Gastrocnemius medialis (tissue), 4 donors: ENCODE results near the gene KDM8.

ENCODE experiments used
- POLR2A ChIP-seq, 2 donors: fragments of 450-650 bp; IDR thresholded peaks; one replicate each; pipeline ENCODE4 v1.6.1; 2017; ENCODE audit warnings: antibody characterized with exemption in 2 of 2, mild to moderate bottlenecking in 2 of 2, moderate library complexity in 2 of 2
- TF ChIP-seq, protein P1 (sequence below), 5 experiments: fragments of 450-650 bp in 3 of 5; fragments of 200-600 bp in 2 of 5; sonication (generic) in 2 of 5; IDR thresholded peaks in 4 of 5; conservative IDR thresholded peaks in 1 of 5; 1 replicate in 4 of 5; 2 replicates in 1 of 5; pipeline ENCODE4 v1.5.1; 2016 to 2019; ENCODE audit warnings: antibody characterized with exemption in 5 of 5, mild to moderate bottlenecking in 3 of 5, moderate library complexity in 3 of 5

- TF ChIP-seq, protein P1, sequence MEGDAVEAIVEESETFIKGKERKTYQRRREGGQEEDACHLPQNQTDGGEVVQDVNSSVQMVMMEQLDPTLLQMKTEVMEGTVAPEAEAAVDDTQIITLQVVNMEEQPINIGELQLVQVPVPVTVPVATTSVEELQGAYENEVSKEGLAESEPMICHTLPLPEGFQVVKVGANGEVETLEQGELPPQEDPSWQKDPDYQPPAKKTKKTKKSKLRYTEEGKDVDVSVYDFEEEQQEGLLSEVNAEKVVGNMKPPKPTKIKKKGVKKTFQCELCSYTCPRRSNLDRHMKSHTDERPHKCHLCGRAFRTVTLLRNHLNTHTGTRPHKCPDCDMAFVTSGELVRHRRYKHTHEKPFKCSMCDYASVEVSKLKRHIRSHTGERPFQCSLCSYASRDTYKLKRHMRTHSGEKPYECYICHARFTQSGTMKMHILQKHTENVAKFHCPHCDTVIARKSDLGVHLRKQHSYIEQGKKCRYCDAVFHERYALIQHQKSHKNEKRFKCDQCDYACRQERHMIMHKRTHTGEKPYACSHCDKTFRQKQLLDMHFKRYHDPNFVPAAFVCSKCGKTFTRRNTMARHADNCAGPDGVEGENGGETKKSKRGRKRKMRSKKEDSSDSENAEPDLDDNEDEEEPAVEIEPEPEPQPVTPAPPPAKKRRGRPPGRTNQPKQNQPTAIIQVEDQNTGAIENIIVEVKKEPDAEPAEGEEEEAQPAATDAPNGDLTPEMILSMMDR (IDR thresholded peaks at IDR 0.05 in 4 of 5, conservative IDR thresholded peaks at IDR 0.05 in 1 of 5): no peak
- no peak for TF ChIP-seq POLR2A (IDR thresholded peaks at IDR 0.05)
Measured at GRCh38 chr16:27253526-27253930, 50.2 kb downstream of the KDM8 start.
